ENCODE data around the gene MAFB. TPM values are rescaled to one million over a fixed set of nuclear protein-coding genes. Genes with fewer than 3 reads are reported as not detected.

MAFB gene
- total and polyA plus RNA-seq, 11 donors: 2.0 to 62.1 (median 7.8) TPM

GRCh38 chr20:40711079-40711478 is 22.0 kb upstream of the MAFB start:
- peak overlapping the region in 1 of 12 donors; percentile 17 for H3K4me3 ChIP-seq
- 64 to 79% (median 73%) methylated on average over 13 of the region's 13 CpGs for WGBS, 4 donors
- no peak overlapping the region for H3K27ac ChIP-seq
- H3K9me3 ChIP-seq: no peaks in the 10 kb centered on the region
- no peak for TF ChIP-seq CTCF (IDR thresholded peaks at IDR 0.05)
- TF ChIP-seq POLR2A (IDR thresholded peaks at IDR 0.05): no peak
- no peaks in the 10 kb centered on the region for H3K36me3 ChIP-seq
- ATAC-seq: no peak
- intact Hi-C loops (cut with DNase I): no loop called here
- peaks cover 0 to 25% (median 3%) of the 10 kb centered on the region in 9 donors for H3K27me3 ChIP-seq
- no peak for DNase-seq
- peaks cover 0 to 8% (median 0%) of the 10 kb centered on the region in 12 donors for H3K4me1 ChIP-seq

- Histone ChIP-seq H3K9me3 (no peaks in the 10 kb centered on the region), H3K36me3 (no peaks in the 10 kb centered on the region), H3K27ac (no peak overlapping the region), H3K4me3 (peak overlapping the region in 1 of 12 donors; percentile 17), H3K4me1 (peaks cover 0 to 8% (median 0%) of the 10 kb centered on the region in 12 donors), H3K27me3 (peaks cover 0 to 25% (median 3%) of the 10 kb centered on the region in 9 donors)
- WGBS, 4 donors: 70 to 77% (median 76%) methylated on average over 13 of the region's 13 CpGs
- no peak for TF ChIP-seq POLR2A (IDR thresholded peaks at IDR 0.05)
- TF ChIP-seq CTCF (IDR thresholded peaks at IDR 0.05): no peak
- intact Hi-C loops (cut with DNase I): no loop called here
- DNase-seq: no peak
- no peak for ATAC-seq
Measured at GRCh38 chr20:40710603-40711002, 21.6 kb upstream of the MAFB start.

- Histone ChIP-seq H3K27ac (no peak overlapping the region), H3K4me1 (no peaks in the 10 kb centered on the region), H3K27me3 (peaks cover 0 to 18% (median 3%) of the 10 kb centered on the region in 9 donors), H3K4me3 (no peak overlapping the region), H3K36me3 (no peaks in the 10 kb centered on the region), H3K9me3 (no peaks in the 10 kb centered on the region)
- ATAC-seq (no peak), DNase-seq (no peak)
- WGBS, 4 donors: 64 to 81% (median 76%) methylated on average over 3 of the region's 3 CpGs
- TF ChIP-seq POLR2A (IDR thresholded peaks at IDR 0.05) (no peak), CTCF (IDR thresholded peaks at IDR 0.05) (no peak)
- intact Hi-C loops (cut with DNase I): no loop called here
Measured at GRCh38 chr20:40706977-40707582, 18.0 kb upstream of the MAFB start.

- Histone ChIP-seq H3K27ac (no peak overlapping the region), H3K4me3 (no peak overlapping the region), H3K27me3 (peaks cover 0 to 9% (median 0%) of the 10 kb centered on the region in 9 donors), H3K36me3 (no peaks in the 10 kb centered on the region), H3K9me3 (no peaks in the 10 kb centered on the region), H3K4me1 (no peaks in the 10 kb centered on the region)
- intact Hi-C loops (cut with DNase I): no loop called here
- TF ChIP-seq CTCF (IDR thresholded peaks at IDR 0.05) (no peak), POLR2A (IDR thresholded peaks at IDR 0.05) (no peak)
- ATAC-seq (no peak), DNase-seq (no peak)
- WGBS, 4 donors: 90 to 95% (median 93%) methylated on average over 3 of the region's 3 CpGs
Measured at GRCh38 chr20:40705413-40705812, 16.4 kb upstream of the MAFB start.
